Adrenal gland (tissue), 12 donors: Measurements from ENCODE around the gene VPS11. TPM values are rescaled to one million over a fixed set of nuclear protein-coding genes. Genes with fewer than 3 reads are reported as not detected.

Source experiments
- DNase-seq, 7 donors: peaks; one replicate each; pipeline ENCODE4 v3.0.0-alpha.2; 2019 to 2020
- H3K27ac ChIP-seq, 5 donors: fragments of 200-600 bp; sonication (generic) in 4 of 5; 1 replicate in 3 of 5; 2 replicates in 2 of 5; pipeline versions ENCODE4 v1.5.1 to v1.8.0; 2016 to 2020; ENCODE audit warnings: mild to moderate bottlenecking in 1 of 5
- H3K27me3 ChIP-seq: fragments of 200-600 bp; 2 replicates; pipeline ENCODE4 v1.8.0; 2021
- H3K36me3 ChIP-seq, 2 donors: fragments of 200-600 bp; replicated peaks in 1 of 2; 1 replicate in 1 of 2; 2 replicates in 1 of 2; pipeline versions ENCODE4 v1.5.1 to v1.8.0; 2018 to 2022
- H3K4me1 ChIP-seq, 2 donors: fragments of 200-600 bp; replicated peaks in 1 of 2; 1 replicate in 1 of 2; 2 replicates in 1 of 2; pipeline versions ENCODE4 v1.5.1 to v1.8.0; 2018 to 2021
- H3K4me3 ChIP-seq, 4 donors: fragments of 200-600 bp; sonication (generic) in 3 of 4; one replicate each; pipeline ENCODE4 v1.5.1; 2016 to 2018
- H3K9me3 ChIP-seq, 3 donors: fragments of 200-600 bp; sonication (generic) in 1 of 3; replicated peaks in 1 of 3; 1 replicate in 2 of 3; 2 replicates in 1 of 3; pipeline versions ENCODE4 v1.5.1 to v1.8.0; 2016 to 2021
- CTCF ChIP-seq, 6 experiments: fragments of 450-650 bp in 4 of 6; fragments of 200-600 bp in 2 of 6; sonication (generic) in 1 of 6; IDR thresholded peaks; 1 replicate in 5 of 6; 2 replicates in 1 of 6; pipeline versions ENCODE4 v1.5.1 to v1.8.0; 2016 to 2021; ENCODE audit warnings: antibody characterized with exemption in 6 of 6, mild to moderate bottlenecking in 2 of 6, moderate library complexity in 1 of 6
- POLR2A ChIP-seq, 2 donors: fragments of 450-650 bp; IDR thresholded peaks; one replicate each; pipeline ENCODE4 v1.6.1; 2017; ENCODE audit warnings: antibody characterized with exemption in 2 of 2, mild to moderate bottlenecking in 2 of 2, moderate library complexity in 1 of 2
- WGBS, 4 donors: extraction: QIAGEN DNeasy Blood & Tissue Kit in 2 of 4; methylation state at CpG; one replicate each; pipeline versions ENCODE4 v1.1.5 to v1.1.7; 2013 to 2017; 5-methylcytosine and 5-hydroxymethylcytosine counted together
- intact Hi-C, 2 donors: fragments of 100-400 bp; cut with DNase I; formaldehyde crosslinking; loops; one replicate each; pipeline versions ENCODE4 v1.14.1 to v1.15.0; 2022 to 2023
- polyA plus RNA-seq, 3 donors: library from polyadenylated mRNA; stranded (reverse); fragments of 200-250 nt in 2 of 3; fragments of 350-450 nt in 1 of 3; fragmentation: Illumina TruSeq in 1 of 3; extraction: RNeasy Lipid Tissue Mini Kit (QIAGEN cat#74804) in 1 of 3; gene quantifications; one replicate each; pipeline ENCODE4 v1.2.3, GENCODE V29; 2013 to 2014
- total RNA-seq, 9 donors: library from RNA; depleted of rRNA in 4 of 9; stranded (reverse); fragments of >200 nt in 4 of 9; fragments of 120-200 nt in 1 of 9; fragmentation: NEBNext Ultra II Directional in 1 of 9; extraction: Animal tissue kit (Norgen Biotek cat#: 25700) in 1 of 9; gene quantifications; one replicate each; pipeline versions ENCODE4 v1.1.0 to v1.2.4, GENCODE V29; 2013 to 2023
- donor health status: healthy with polysubstance abuse.
- donor health status: Bipolar disorder and iron deficiency.
- donor health status: DM: yes; HTN: yes; CAD: no.
- donor health status: DM: no; HTN: no; CAD: no.
- donor health status: DM: no; HTN: no; CAD: no.
- donor health status: DM: yes; HTN: yes; CAD: no.

Gene VPS11
- total and polyA plus RNA-seq, 12 donors, result 32.8 to 146 (median 57.0) TPM

GRCh38 chr11:119087747-119088241, 20.2 kb downstream of the VPS11 start:
- 88 to 100% (median 94%) methylated on average over 2 of the region's 2 CpGs for WGBS, 4 donors
- TF ChIP-seq CTCF (IDR thresholded peaks at IDR 0.05) (no peak), POLR2A (IDR thresholded peaks at IDR 0.05) (no peak)
- H3K9me3 ChIP-seq, result no peaks in the 10 kb centered on the region
- no peak overlapping the region for H3K27ac ChIP-seq
- intact Hi-C loops, result no loop called here
- H3K4me3 ChIP-seq, result no peak overlapping the region
- DNase-seq, result no peak
- no peaks in the 10 kb centered on the region for H3K27me3 ChIP-seq
- peaks cover 6 to 15% of the 10 kb centered on the region in 2 donors for H3K4me1 ChIP-seq
- H3K36me3 ChIP-seq, result peaks cover 0 to 5% of the 10 kb centered on the region in 2 donors

- WGBS, 4 donors, result 91 to 96% (median 96%) methylated on average over 8 to 9 of the region's 9 CpGs
- peaks cover 0 to 9% of the 10 kb centered on the region in 2 donors for H3K36me3 ChIP-seq
- TF ChIP-seq CTCF (IDR thresholded peaks at IDR 0.05) (no peak), POLR2A (IDR thresholded peaks at IDR 0.05) (no peak)
- H3K4me3 ChIP-seq, result no peak overlapping the region
- H3K4me1 ChIP-seq, result peaks cover 7 to 21% of the 10 kb centered on the region in 2 donors
- no peak for DNase-seq
- H3K27me3 ChIP-seq, result no peaks in the 10 kb centered on the region
- no peak overlapping the region for H3K27ac ChIP-seq
- H3K9me3 ChIP-seq, result no peaks in the 10 kb centered on the region
- intact Hi-C loops, result no loop called here
These were observed 20.8 kb downstream of the VPS11 start for GRCh38 chr11:119088406-119088805.

- Histone ChIP-seq H3K4me1 (peaks cover 14 to 26% of the 10 kb centered on the region in 2 donors), H3K27me3 (no peaks in the 10 kb centered on the region), H3K27ac (no peak overlapping the region), H3K4me3 (no peak overlapping the region), H3K9me3 (no peaks in the 10 kb centered on the region), H3K36me3 (peaks cover 0 to 9% of the 10 kb centered on the region in 2 donors)
- WGBS, 4 donors, result 73 to 96% (median 92%) methylated on average over 1 of the region's 1 CpG
- no peak for TF ChIP-seq POLR2A (IDR thresholded peaks at IDR 0.05)
- TF ChIP-seq CTCF (IDR thresholded peaks at IDR 0.05), result no peak
- DNase-seq, result no peak
- intact Hi-C loops, result no loop called here
These were observed 21.7 kb downstream of the VPS11 start for GRCh38 chr11:119089319-119089718.

- intact Hi-C loops, result no loop called here
- H3K4me1 ChIP-seq, result peaks cover 8 to 20% of the 10 kb centered on the region in 2 donors
- H3K4me3 ChIP-seq, result no peak overlapping the region
- TF ChIP-seq CTCF (IDR thresholded peaks at IDR 0.05), result no peak
- no peak for TF ChIP-seq POLR2A (IDR thresholded peaks at IDR 0.05)
- H3K27ac ChIP-seq, result no peak overlapping the region
- peaks cover 0 to 9% of the 10 kb centered on the region in 2 donors for H3K36me3 ChIP-seq
- H3K27me3 ChIP-seq, result no peaks in the 10 kb centered on the region
- H3K9me3 ChIP-seq, result no peaks in the 10 kb centered on the region
- DNase-seq, result no peak
- 83 to 89% (median 86%) methylated on average over 9 of the region's 9 CpGs for WGBS, 4 donors
These were observed 23.6 kb downstream of the VPS11 start for GRCh38 chr11:119091178-119091577.
